Brain pericyte (primary cell): ENCODE data around the gene NCLN.
"Not testable (repeated sequence)": the region's sequence is repeated elsewhere in the genome, so short reads cannot be mapped to it uniquely, and the experiment has no call there.

Source experiments
- DNase-seq: peaks from one replicate; pipeline ENCODE4 v3.0.0-alpha.2; 2012; ENCODE audit warnings: low read depth, low spot score

The NCLN gene

DNA sequence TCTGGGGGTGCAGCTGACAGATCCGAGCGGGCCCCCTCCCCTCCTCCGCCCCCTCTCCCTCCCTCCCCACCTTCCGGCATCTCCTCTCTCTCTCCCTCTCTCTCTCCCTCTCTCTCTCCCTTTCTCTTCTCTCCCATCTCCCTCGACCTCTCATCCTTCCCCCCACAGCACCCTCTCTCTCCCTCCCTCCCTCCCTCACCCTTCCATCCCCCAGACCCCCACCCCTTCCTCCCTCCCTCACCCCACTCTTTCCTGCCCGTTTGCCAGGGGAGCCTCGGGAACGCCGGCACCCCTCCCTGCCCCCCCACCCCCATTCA is 39.4 kb downstream of the NCLN start:
- no peak for DNase-seq

DNA sequence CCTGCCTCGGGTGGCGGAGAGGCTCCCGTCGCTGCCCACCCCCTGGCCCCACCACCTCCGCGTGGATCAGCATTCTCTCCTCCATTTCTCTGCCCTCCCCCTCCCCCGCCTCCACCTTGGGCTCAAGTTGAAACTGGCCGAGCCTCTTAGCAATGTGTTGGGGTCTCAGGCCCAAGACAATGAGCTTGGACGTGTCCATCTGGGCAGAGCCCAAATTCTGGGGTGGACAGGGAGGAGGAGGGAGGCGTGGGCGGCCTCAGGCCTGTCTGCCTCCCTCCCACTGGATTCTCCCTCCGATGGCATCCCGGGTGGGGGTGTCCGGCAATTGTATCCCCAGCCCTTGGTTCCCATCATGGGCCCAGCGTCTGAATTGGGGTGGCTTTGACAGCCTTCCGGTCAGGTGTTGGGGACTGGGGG is 40.0 kb downstream of the NCLN start:
- no peak for DNase-seq

DNA sequence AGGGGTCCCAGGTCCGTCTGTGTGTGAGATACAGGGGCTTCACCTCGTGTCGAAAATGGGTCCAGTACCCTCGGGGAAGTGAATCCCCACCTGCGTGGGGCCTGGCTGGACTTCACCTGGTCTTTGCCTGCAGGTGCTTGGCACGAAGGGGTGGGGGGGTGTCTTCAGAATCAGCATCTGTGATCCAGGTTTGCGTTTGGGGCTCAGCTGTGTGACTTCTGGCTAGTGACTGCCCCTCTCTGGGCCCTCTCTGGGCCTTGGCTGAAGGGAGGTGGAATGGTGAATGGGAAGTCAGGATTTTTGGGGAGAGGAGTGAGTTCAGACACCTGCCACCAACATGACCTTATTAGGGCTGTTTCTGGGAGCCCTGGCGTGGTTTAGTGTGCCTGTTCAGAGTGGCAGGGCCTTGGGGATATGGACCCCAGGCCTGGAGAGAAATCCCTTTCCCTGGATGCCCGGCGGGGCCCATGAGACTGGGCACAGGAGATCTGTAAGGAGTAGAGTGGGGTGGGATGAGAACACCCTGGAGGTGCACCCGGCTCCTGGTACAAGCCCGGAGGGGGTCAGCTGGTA is 41.4 kb downstream of the NCLN start:
- DNase-seq, result no peak

DNA sequence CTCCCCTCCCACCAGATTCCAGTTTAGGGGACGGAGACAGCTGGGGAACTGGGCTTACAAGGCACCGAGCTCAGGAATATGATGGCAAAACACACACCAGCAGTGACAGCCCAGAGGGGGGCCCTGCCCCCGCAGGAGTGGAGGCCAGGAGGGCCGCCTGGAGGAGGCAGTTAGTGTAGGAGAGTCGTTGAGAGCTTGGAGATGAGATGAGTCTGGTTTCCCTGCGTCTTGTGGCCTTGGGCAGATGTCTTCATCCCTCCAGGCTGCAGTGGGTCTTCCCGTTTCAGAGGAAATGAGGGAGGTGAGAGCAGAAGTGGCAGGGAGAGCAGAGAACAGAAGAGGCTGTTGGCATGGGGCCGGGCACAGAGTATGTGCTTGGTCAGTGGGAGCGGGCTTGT is 43.6 kb downstream of the NCLN start:
- no peak for DNase-seq

DNA sequence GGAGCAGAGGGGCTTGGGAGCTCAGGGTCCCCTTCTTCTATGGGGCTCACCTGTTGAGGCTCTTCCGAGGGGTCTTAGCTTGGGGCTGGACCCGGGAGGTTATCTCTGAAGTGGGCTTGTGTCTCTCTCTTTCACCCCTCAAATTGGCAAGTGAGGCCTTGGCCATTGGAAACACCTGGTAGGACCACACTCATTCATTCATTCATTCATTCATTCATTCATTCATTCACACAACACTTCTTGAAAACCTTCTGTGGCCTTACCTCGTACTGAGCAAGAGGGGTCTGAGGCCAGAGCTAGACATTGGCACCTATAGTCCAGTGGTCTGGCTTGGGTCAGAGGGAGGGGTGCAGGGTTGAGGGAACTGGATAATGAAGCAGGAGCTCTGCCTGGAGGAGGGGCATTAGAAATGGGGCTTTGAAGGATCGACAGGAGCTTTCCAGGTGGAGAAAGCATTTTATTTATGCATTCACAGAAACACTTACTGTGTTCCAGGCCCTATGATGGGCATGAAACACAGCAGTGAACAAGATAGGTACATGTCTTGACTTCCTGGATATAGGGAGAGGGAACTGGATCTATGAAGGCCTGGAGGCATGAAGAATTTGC is 44.3 kb downstream of the NCLN start:
- no peak for DNase-seq

DNA sequence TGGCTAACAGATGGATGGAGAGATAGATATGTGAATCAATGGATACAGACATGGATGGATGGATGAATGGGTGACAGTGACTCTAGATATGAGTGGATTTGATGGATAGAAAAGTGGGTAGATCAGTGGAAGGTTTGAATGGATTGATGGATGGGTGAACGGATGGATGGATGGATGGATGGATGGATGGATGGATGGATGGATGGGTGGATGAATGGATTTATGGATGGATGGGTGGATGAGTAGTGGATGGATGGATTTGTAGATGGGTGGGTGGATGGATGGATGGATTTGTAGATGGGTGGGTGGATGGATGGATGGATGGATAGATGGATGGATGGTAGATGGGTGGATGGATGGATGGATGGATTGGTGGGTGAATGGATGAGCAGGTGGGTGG is 45.6 kb downstream of the NCLN start:
- DNase-seq, result no peak

DNA sequence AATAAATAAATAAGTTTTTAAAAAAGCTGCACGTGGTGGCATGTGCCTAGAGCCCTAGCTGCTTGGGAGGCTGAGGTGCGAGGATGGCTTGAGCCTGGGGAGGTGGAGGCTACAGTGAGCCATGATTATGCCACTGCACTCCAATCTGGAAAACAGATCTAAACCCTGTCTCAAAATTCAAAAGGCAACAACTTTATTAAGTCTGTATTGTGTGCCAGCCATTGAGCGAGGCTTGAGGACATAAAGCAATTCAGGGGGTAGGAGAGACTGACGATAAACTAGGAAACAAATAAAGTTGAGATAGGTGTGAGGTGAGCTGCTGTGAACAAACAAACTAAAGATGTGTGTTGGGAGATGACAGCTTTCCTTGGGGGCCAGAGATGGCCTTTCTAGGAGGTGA is 47.4 kb downstream of the NCLN start:
- DNase-seq, result no peak

DNA sequence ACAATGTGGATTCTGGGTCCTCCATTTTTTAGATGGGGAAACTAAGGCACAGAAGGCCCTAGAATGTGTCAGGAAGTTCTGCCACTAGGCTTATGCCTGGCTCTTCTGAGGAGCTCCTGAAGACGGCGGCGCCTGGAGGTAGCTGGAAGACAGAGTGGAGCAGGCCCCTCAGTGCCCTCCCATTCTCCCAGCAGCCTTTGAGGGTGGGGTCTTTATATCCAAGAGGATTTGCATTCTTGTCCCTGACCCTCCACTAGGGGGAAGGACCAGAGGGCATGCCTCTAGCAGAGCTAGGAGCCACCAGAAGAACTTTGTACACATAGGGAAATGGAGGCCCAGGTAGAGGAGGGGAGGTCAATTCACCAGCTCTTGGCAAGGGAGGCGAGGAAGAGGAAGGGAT is 48.1 kb downstream of the NCLN start:
- DNase-seq, result no peak

DNA sequence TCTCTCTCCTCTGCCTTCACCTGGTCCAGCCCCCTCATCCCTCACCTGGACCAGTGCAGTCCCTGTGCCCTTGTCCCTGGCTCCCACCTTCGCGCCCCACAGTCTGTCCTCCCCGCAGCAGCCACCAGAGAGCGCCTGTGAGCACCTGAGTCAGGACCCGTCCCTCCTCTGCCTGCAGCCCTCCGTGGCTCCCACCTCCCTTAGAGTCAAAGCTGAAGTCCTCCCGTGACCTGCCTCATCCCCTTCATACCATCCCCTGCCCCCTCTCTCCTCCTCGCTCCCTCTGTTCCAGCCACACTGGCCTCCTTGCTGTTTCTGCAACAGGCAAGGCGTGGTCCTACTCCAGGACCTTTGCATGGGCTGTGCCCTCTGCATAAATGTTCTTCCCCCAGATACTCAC is 49.1 kb downstream of the NCLN start:
- DNase-seq, result no peak

DNA sequence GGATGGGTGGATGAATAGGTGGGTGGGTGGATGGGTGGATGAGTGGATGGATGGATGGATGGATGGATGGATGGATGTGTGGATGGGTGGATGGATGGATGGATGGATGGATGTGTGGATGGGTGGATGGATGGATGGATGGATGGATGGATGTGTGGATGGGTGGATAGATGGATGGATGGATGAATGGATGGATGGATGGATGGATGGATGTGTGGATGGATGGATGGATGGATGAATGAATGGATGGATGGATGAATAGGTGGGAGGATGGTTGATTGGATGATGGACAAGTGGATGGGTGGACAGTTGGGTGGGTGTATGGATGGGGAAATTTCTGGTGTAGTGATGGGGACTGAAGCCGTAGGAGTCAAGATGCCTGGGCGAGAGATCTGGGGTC is 49.9 kb downstream of the NCLN start:
- DNase-seq, result not testable (repeated sequence)

DNA sequence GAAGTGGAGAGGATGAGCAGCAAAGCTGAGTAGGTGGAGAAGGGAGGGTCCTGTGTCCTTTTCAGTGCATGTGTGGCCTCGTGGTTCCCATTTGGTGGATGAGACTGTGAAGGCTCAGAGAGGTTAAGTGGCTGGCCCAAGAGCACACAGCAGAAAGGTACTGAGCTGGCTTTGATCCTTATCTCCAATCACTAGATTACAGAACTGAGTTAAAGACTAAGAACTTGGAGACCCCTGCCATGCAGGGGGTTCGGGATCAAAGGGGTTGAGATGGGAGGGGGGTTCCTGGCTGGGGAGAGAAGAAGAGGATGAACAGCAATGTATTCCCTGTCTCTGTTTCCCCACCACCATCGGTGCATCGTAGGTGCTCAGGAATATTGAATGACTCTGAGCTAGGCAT is 50.5 kb downstream of the NCLN start:
- no peak for DNase-seq

DNA sequence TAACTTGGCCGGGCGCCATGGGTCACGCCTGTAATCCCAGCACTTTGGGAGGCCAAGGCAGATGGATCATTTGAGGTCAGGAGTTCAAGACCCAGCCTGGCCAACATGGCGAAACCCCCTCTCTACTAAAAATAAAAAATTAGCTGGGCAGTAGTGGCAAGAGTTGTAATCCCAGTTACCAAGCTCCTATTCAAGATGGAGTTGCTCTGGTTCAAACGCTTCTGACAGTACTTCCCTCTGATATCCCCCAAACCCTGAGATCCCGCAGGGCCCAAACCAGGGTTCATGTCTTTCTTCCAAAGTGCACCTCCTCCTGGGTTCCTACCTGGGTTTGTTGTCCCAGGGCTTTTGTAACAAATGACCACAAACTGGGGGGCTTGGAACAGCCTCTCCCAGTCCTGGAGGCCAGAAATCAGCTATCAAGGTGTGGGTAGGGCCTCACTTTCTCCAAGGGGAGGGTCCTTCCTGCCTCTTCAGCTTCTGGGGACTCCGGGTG is 52.4 kb downstream of the NCLN start:
- no peak for DNase-seq

DNA sequence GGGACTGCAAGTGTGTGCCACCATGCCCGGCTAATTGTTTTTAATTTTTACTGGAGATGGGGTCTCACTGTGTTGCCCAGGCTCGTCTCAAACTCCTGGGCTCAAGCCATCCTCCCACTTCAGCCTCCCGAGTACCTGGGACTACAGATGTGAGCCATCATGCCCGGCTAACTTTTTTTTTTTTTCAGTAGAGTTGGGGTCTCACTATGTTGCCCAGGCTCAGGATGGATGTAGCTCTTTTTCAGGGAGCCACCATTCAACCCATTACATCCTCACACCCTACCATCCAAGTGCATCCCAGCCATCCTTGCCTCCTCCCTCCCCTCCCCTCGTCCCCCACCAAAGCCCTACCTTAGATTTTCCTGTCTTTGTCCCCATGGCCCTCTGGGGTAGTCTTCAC is 53.6 kb downstream of the NCLN start:
- no peak for DNase-seq

DNA sequence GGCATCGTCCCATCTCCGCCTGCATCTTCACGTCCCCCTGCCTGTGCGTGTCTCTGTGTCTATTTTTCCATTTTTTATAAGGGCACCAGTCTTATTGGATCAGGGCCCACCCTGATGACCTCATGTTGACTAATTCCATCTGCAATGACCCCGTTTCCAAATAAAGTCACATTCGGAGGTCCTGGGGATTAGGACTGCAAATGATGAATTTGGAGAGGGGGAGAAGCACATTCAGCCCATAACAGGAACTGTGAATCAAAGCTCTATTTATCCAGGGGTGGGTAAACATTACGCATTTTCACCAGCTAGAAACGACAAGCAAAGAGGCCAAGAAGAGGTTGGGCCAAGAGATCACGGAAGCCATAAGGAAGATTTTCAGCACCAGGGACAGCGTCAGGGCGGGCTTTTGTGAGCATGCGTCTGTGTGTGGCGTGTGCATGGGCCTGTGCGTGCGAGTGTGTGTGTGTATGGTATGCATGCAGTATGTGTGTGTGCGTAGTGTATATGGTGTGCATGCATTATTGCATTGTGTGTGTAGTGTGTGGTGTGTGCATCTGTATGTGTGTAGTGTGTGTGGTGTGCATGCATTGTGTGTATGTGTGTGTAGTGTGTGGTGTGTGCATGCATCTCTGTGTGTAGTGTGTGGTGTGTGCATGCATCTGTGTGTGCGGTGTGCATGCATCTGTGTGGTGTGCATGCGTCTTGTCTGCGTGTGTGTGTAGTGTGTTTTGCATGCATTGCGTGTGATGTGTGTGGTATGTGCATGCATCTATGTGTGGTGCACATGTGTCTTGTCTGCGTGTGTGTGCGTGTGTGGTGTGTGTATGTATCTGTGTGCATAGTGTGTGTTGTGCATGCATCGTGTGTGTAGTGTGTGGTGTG is 58.3 kb downstream of the NCLN start:
- DNase-seq, result peak; percentile 20

DNA sequence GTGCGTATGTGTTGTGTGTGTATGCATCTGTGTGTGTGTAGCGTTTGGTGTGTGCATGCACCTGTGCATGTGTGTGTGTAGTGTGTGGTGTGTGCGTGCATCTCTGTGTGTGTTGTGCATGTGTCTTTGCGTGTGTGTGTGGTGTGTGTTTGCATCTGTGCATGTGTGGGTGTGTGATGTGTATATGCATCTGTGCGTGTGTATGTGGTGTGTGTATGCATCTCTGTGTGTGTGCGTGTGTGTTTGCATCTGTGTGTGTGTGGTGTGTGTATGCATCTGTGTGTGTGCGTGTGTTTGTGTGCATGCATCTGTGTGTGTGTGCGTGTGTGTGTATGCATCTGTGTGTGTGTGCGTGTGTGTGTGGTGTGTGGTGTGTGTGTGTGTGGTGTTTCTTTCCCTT is 59.3 kb downstream of the NCLN start:
- no peak for DNase-seq

DNA sequence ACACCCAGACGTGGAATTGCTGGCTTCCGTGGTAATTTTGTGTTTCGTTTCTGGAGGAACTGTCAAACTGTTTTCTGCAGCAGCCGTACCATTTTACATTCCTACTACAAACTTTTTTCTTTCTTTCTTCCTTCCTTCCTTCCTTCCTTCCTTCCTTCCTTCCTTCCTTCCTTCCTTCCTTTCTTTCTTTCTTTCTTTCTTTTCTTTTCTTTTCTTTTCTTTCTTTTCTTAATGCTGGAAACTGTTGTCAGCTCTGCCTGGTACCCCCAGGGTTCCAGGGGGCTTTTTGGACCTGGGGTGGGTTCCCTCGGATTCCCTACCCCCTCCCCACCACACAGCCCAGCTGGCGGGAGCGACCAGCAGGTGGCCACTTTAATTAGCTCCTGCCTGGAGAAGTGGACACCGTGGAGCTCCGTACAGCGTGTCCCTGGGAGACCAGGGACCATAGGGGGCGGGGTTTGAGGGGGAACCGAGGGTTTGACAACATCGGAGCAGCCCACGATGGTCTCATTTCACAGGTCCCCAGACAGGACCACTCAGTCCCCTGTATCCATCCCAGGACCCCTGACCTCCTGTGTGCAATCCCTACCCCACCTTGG is 63.1 kb downstream of the NCLN start:
- no peak for DNase-seq

DNA sequence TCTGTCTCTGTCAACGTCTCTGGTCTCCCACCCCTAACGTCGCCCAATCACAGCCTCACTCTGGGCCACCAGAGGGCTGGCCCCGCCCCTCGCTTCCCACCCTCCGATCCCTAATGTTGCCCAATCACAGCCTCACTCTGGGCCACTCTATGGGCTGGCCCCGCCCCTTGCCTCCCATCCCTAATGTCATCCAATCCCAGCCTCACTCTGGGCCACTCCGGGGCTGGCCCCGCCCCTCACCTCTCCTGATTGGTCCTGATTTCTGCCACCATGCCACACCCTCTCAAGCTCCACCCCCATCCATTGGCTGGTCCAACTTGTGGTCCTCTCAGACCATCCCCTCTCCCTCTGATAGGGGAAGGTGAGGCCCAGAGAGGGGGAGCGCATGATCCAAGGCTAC is 63.7 kb downstream of the NCLN start:
- no peak for DNase-seq

DNA sequence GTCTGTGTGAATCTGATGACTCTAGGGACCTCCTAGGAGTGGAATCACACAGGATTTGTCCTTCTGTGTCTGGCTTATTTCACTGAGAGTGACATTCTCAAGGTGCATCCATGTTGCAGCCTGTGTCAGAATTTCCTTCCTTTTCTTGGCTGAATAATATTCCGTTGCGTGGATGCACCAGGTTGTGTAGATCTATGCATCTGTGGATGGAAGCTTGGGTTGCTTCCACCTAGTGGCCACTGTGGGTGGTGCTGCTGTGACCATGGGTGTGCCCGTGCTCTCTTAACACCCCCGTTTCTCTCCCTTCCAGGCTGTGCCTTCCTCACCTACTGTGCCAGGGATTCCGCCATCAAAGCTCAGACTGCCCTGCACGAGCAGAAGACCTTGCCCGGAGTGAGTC is 64.9 kb downstream of the NCLN start:
- no peak for DNase-seq

DNA sequence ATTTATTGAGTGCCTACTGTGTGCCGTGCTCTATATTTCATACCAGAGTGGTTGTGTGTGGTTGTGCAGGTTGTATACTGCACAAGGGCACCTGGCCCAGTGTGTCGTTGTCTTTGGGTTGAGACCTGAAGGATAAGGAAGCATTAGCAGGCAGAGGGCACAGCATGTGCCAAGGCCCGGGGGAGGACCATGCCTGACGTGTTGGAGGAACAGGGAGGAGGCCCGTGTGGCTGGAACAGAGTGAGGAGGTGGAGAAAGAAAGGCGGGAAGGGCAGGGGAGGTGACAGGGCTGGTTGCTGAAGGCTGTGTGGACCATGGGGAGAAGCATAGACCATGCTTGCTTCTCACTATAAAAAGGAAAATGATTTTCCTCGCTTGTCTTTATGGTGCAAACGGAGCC is 65.5 kb downstream of the NCLN start:
- no peak for DNase-seq

DNA sequence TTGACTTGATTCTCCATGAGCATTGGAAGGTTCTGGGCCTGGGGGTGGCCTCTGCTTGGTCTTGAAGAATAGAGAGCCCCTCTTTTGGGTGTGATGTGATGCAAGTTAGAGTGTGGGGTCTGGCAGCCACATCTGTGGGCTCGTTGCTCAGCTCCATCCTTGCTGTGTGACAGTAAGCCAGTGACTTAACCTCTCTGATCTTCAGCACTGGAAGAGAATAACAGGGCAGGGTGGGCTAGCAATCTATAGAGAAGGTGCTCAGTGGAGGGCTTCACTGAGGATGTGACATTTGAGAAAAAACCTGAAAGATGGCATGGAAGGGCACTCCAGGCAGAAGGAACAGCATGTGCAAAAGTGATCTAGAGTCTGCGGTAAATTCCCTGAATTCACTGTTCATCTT is 66.9 kb downstream of the NCLN start:
- DNase-seq, result no peak

DNA sequence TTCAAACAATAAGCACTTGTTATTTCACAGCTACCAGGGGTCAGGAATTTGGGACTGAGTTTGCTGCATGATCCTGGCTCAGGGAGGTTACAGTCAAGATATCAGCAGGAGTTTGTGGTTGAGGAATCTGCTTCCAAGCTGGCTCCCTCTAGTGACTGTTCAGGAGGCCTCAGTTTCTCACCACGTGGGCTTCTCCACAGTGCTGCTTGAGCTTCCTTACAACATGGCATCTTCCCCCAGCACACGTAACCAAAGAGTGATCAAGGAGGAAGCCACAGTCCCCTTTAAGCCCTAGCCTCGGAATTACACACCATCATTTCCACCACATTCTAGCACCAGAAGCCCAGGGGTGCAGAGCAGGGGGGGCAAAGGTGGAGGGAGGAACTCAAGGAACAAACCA is 67.5 kb downstream of the NCLN start:
- no peak for DNase-seq

DNA sequence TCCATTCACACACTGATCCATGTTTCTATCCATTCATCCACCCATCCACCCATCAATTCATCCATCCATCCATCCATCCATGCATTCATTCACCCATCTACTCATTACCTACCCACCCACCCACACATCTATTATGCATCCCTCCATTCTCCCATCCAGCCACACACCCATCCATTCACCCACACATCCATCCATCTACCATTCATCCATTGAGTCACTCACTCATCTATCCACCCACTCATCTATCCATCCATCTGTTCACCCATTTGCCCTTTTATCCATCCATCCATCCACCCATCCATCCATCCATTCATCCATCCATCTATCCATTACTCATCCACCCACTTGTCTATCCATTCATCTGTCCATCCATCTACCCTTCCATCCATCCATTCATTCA is 68.8 kb downstream of the NCLN start:
- no peak for DNase-seq

DNA sequence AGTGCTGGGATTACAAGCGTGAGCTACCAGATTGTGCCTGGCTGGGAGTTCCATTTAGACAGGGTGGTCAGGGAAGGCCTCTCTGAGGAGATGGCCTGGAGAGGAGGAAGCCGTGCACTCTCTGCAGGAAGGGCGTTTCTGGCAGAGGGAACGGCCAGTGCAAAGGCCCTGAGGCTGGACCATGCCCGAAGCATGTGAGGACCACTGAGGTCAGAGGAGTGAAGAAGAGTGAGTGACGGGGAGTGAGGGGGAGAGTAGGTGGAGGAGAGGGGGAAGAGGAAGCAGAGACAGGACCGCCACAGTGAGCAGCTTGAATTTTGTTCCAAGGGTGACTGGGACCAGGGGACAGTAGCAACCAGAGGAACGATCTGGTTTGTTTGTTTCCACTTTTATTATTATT is 71.3 kb downstream of the NCLN start:
- no peak for DNase-seq
